HG02884 (cell line): Measurements from ENCODE around the gene WNT6.
A peak's percentile ranks its signal among the peaks of the same experiment; 100 is the strongest.

ENCODE experiments used
- ATAC-seq: cut with Tn5 transposase; IDR thresholded peaks from one replicate; pipeline ENCODE4 v1.9.1; 2021; ENCODE audit warnings: mild to moderate bottlenecking, moderate library complexity; ENCODE audit not compliant: unreplicated experiment

The WNT6 gene

DNA sequence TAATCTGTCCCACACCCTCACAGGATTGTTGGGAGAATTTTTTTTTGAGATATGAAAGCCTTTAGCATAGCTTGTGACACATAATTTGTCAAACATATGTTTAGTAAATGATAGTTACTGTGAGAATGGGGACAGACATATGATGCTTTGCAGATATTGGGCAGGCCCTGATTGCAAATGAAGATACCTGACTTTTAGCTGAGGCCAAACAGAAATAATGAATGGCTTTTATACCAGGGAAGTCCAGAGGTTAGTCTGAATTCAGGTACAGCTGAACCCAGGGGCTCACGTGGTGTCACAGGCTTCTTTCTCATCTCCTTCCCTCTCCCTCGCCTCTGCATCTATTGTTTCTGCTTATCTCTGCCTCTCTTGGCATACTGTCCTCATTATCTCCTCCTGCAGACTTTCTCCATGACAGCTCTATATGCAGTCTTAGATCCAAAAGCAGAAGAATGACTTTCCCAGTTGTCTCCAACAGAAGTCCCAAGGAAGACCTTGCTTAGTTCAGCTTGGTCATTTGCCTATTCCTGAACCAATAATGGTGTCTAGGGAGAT, 16.2 kb downstream of the WNT6 start:
- ATAC-seq, result no peak

DNA sequence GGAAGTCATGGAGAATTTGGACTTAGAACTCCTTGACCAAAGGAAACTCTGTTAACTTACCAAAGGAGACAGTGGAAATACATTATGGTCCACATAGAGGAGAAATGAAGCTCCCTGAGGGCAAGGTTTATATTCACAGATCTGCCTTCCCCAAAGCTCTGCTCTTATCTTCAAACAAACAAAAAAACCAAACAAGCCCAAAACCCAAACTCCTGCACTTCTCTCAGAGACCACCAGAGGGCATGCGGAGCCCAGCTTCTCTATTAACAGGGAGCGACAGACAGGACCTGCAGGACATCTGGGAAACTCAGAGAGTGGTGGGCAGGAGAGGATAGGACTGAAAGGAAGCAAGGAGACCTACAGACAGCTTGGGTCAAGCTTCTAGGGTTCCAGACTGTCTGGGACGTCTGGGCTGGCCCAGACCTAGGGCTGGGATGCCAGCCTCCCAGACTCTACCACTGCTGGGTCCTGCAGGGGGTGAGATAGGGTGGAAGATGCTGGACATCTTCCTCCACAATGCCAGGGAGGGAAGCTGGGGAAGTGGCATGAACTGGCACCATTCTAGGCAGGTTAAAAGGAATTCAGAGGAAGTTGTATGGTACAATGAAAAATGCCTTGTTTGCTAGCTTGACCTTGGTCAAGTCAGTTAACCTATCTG, 17.1 kb downstream of the WNT6 start:
- ATAC-seq, result no peak

- no peak for ATAC-seq
Observed at GRCh38 chr2:218877331-218877730, 17.7 kb downstream of the WNT6 start.

DNA sequence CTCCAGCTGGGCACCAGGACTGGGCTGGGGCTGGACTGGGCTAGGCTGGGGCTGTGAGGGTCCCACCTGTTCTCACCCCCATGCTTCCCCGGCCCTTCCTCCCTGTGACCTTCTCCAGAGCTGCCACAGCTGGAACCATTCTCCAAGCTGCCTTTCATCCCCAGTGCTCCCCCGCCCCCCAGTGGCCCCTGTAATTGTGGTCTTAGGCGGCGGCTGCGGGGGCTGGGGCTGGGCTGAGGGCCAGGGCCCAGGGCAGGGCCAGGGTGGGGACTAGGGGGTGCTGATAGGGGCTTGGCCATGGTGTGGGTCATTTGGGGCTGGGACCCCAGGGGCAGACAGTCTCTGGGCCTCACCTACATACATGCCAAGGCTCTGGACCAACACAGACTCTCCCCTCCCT, 18.3 kb downstream of the WNT6 start:
- no peak for ATAC-seq

- ATAC-seq, result no peak
Observed at GRCh38 chr2:218878486-218878885, 18.9 kb downstream of the WNT6 start.

- ATAC-seq, result no peak
Observed at GRCh38 chr2:218878926-218879761, 19.5 kb downstream of the WNT6 start.

DNA sequence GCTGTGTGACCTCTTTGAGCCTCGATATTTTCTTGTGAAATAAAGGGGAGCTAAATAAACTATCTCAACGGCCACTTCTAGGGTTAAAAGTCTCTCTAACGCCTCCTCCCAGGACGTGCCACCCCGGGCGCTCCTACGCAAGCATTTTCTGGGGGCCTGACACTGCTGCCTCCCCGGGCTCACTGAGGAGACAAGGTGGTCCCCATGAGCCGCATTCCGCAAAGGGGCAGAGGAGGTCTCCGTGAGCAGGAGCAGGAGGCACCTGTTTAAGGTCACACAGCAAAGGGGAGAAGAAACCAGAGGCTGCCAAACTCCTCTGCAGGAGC, 20.1 kb downstream of the WNT6 start:
- no peak for ATAC-seq

DNA sequence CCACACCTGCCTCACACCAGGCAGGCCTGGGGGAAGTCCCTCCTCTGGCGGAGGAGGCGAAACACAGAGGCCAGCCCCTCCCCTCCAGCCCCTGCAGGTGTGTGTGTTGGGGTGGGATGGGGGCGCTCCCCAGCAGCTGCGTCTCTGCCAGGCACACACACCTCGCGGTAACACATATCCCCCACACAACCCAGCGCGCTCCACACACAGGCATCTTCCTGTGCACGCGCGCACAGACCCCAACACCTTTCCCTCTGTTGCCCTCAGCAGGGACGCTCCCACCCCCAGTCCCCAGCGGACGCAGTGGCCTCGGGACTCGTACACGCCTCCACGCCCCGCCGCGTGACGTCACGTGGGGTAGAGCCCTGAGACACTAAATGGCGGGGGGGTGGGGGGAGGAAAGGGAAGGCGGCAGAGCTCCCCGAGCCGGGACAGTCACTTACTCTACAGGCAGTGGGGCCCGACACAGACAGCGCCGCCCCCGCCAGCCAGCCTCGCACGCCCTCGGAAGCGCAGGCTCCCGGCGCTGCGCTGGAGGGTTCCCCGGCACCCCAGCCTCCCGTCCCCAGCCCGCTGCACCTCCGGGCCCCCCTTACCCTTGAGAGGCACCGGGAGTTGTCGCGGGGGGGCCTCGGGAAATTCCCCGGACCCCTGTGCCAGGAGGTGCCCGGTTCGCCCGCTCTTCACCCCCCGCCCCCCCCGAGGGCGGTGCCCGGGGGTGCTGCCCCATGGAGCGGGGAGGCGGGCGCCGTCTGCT, 20.7 kb downstream of the WNT6 start, which contains the start of gene WNT10A:
Gene WNT10A (plus strand): TSS at position 751 of the 757 bp plus-strand sequence. CDS start 144 bp downstream, outside the sequence.
- ATAC-seq, result peak; percentile 71

DNA sequence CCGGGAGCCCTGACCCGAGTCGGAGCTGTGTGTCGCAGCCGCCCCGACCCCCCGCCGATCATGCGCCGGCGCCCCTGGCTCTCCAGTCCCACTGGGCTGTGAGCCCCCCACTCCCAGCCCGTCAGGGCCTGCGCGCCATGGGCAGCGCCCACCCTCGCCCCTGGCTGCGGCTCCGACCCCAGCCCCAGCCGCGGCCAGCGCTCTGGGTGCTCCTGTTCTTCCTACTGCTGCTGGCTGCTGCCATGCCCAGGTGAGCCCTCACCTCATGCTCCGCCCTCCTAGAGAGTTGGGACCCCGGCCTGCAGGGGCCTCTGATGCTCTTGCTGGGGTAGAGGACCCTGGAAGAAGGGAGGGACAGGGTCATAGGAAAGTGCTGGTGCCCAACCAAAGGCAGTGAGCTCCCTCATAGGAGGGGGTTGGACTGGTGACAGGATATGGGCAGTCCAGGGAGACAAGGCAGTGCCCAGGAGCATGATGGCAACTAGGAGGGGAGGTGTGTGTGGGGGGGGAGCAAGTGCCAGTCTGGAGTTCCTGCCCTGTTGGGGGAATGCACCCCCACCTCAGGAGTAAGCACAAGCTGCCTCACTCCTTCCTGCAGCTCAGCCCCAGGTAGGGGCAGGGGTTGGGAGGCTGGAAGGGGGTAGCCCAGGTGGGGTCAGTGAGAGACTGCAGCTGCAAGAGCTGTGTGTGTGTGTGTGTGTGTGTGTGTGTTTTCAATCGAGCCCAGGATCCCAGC, 21.4 kb downstream of the WNT6 start:
- ATAC-seq, result no peak

DNA sequence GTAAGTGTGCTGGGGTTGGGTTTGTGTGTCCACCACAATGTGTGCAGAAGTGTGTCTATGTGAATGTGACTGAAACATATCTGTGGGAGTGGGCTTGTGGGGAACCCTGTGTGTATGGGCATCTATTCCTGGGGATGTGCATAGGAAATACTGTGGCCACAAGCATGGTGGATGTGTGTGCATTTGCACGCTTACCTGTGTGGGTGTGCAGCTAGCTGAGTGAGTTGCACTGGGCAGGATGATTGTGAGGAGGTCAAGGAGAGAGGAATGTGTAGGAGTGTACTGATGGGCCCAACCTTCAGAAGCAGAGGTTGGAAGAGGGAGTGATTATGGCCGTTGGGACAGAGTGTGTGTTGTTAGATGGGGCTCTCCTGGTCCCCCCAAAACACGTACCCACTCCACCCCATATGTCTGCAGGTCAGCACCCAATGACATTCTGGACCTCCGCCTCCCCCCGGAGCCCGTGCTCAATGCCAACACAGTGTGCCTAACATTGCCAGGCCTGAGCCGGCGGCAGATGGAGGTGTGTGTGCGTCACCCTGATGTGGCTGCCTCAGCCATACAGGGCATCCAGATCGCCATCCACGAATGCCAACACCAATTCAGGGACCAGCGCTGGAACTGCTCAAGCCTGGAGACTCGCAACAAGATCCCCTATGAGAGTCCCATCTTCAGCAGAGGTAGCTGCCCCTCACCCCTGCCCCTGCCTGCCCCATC, 22.3 kb downstream of the WNT6 start:
- ATAC-seq, result no peak

DNA sequence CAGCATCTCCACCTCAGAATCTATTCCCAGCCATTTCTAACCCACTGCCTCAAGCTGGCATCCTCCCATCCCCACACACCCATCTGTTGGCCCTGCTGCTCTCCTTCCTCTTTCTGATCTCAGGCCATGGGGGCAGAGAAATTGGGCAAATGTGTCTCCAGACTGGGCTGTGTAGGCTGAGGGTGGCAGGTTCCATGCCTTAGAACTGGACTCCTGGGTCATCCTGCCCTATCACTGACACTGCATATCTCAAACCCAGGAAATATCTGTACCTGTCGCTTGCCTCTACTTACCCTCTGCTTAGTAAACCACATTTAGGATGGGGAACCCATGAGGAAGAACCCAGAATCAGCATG, 22.8 kb downstream of the WNT6 start:
- no peak for ATAC-seq

GRCh38 chr2:218882866-218883366, 23.3 kb downstream of the WNT6 start:
- ATAC-seq, result no peak

DNA sequence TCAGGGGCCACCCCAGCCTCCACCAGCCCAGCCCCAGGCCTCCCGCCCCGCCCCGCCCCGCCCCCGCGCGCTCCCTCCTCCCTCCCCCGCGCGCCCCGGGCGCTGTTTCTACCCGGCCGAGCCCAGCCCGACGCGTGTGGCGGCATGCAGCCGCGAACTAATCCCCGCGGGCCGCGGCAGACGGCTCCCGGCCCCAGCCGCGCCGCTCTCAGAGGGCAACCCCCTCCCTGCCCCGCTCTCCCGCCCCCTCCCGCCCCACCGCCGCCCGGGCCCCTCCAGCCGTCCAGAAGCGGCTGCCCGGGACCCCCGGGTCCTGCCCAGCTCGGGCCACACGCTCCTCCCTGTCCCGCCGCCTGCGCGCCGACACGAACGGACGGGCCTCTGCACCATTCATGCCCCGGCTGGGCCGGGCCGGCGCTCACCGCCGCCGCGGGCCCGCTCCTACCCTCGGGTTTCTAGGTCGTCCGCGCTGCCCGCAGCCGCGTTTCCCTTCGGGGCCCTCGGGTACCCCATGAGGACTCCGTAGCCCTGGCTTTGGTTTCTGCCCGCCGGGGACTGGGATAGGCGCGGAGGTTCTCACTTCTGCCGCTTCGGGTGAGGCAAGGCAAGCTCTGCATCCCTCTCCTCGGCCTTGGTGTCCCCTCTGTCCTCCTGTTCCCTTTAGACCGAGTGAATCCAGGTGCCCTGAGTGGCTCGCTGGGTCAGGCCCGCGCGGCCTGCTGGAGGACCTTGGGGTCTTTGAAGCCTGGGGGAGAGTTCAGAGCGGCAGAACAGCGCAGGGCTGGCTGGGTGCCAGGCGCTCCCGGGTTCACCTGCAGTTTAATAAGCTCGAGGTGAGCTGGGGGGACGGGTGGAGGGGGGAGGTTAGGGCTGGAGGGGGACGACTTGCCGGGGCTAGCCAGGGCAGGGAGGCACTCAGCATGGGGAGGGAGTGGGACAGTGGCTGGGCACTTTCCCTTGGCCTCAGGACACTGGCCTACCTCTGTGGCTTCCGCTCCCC, 24.2 kb downstream of the WNT6 start:
- ATAC-seq, result no peak

- no peak for ATAC-seq
Observed at GRCh38 chr2:218884519-218884918, 24.9 kb downstream of the WNT6 start.

GRCh38 chr2:218885981-218886947, 26.7 kb downstream of the WNT6 start:
- peak; percentile 65 for ATAC-seq

- ATAC-seq, result no peak
Observed at GRCh38 chr2:218887079-218887478, 27.5 kb downstream of the WNT6 start.

DNA sequence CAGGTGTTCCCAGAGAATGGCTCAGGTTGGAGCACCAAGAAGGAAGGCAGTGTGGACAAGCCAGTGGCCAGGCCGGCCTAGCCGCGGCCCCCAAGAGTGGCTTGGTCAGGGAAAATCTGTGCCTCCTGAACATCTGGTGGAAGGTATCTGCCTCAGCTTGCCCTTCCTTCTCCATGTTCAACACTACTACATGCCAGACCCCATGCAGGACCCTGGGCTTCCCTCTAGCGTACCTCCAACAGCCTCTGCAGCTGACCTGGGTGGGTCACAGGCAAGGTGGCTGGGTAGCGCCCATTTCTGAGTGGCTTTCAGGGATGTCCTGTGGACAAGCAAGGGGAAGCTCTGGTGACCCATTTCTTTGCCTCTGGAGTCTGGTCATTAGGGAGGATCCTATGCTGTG, 28.7 kb downstream of the WNT6 start:
- ATAC-seq, result no peak

GRCh38 chr2:218889937-218890336, 30.3 kb downstream of the WNT6 start:
- ATAC-seq, result no peak
